ENCODE measurements around the gene TTC1. TPM values are rescaled to one million over a fixed set of nuclear protein-coding genes. Genes with fewer than 3 reads are reported as not detected.

Gene TTC1
- total and polyA plus RNA-seq, 9 of the 15 experiments (the other 6 are each of a cell fraction or from before 2014, with no cell fraction given) = 51.9 to 173 (median 87.7) TPM

DNA sequence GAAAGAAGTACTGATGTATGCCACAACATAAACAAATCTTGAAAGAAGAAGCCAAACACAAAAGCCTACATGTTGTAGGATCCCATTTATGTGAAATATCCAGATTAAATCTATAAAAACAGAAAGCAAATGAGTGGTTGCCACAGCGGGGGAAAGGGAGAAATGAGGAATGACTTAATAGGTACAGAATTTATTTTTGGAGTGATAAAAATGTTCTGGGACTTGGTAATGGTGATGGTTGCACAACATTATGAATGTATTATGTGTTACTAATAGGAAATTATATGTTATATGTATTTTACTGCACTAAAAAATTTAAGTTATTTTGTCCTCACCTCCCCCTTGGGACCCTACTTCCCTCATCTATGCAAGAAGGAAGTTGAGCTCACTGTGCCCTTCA is 16.4 kb upstream of the TTC1 start:
- in situ Hi-C loops (cut with MboI) (loop anchor here (25.0 kb wide), 1 partner anchor 830 kb away; no protein-coding TSS in a partner anchor), intact Hi-C loops (cut with micrococcal nuclease) (no loop called here)
- no peak for DNase-seq (ENCODE audit: extremely low read depth in 1 of 4, low spot score in 3 of 4)
- no peak overlapping the region for H2AFZ ChIP-seq (ENCODE audit: low read depth, low read length)
- H3K4me1 ChIP-seq (replicated peaks in 1 of 2; ENCODE audit: control insufficient read depth in 2 of 2, insufficient read depth in 2 of 2, low read length in 2 of 2) = peaks cover 0 to under 1% of the 10 kb centered on the region in 2 experiments; a peak in 1 of 5 replicates
- WGBS (ENCODE audit: insufficient coverage, low coverage, missing lambda C conversion rate) = 0% methylated on average over 1 of the region's 1 CpG
- BruUV-seq (replicated peaks) = no TSS peak
- ChIA-PET CTCF (ENCODE audit: low intra/inter-chr PET ratio) (no interaction called here), POLR2A (no interaction called here)
- ATAC-seq = no peak
- no peak overlapping the region for H3K9ac ChIP-seq (ENCODE audit: insufficient read depth in 1 of 2, low read depth in 2 of 2, low read length in 2 of 2)
- H3K9me3 ChIP-seq (replicated peaks; ENCODE audit: control insufficient read depth, insufficient read depth, low read depth, low read length) = no peaks in the 10 kb centered on the region; the same call in 1 of the 2 replicates
- FAIRE-seq = no peak
- no peaks in the 10 kb centered on the region for H3K79me2 ChIP-seq (ENCODE audit: control insufficient read depth, insufficient read depth, low read length)
- no peaks in the 10 kb centered on the region for H3K9me1 ChIP-seq (ENCODE audit: control insufficient read depth, insufficient read depth, low read length)
- no peak overlapping the region for H3K4me3 ChIP-seq
- H3K27me3 ChIP-seq (ENCODE audit: control insufficient read depth in 2 of 2, insufficient read depth in 2 of 2, low read length in 2 of 2) = peaks cover 12 to 31% of the 10 kb centered on the region in 2 experiments; a peak in 3 of 5 replicates
- H3K4me2 ChIP-seq (ENCODE audit: insufficient read depth, low read length) = no peak overlapping the region
- H3K27ac ChIP-seq (ENCODE audit: extremely low read depth, low read depth, low read length) = no peak overlapping the region
- no peaks in the 10 kb centered on the region for H3K36me3 ChIP-seq (ENCODE audit: control insufficient read depth, insufficient read depth, low read length)
- TF ChIP-seq THRAP3 (IDR thresholded peaks at IDR 0.05; ENCODE audit: borderline replicate concordance) (no peak), SAFB2 (IDR thresholded peaks at IDR 0.05; ENCODE audit: borderline replicate concordance, low read depth, low read length, severe bottlenecking) (no peak), SOX6 (IDR thresholded peaks at IDR 0.05) (no peak), YBX1 (IDR thresholded peaks at IDR 0.05) (no peak), ZZZ3 (IDR thresholded peaks at IDR 0.05) (no peak), NCOA2 (IDR thresholded peaks at IDR 0.05; ENCODE audit: partially characterized antibody in 2 of 2) (no peak), FIP1L1 (IDR thresholded peaks at IDR 0.05; ENCODE audit: low read depth, low read length, poor library complexity, severe bottlenecking) (no peak), SMC3 (conservative IDR thresholded peaks at IDR 0.05; ENCODE audit: insufficient read depth, low read depth, low read length) (no peak), SMAD1 (IDR thresholded peaks at IDR 0.05; ENCODE audit: low read depth, low read length, partially characterized antibody) (no peak), MEIS2 (IDR thresholded peaks at IDR 0.05; ENCODE audit: partially characterized antibody) (no peak), FOXM1 (IDR thresholded peaks at IDR 0.05; ENCODE audit: low read depth) (no peak), FOXM1 (CRISPR knock-in tag; IDR thresholded peaks at IDR 0.05; ENCODE audit: low read depth) (no peak)
- H4K20me1 ChIP-seq (replicated peaks; ENCODE audit: control insufficient read depth, insufficient read depth, low read length) = peaks cover 5% of the 10 kb centered on the region; the same call in 1 of the 2 replicates

Data from K562 (cell line).